A549 (cell line): ENCODE results near the gene PALM3. TPM values are rescaled to one million over a fixed set of nuclear protein-coding genes. Genes with fewer than 3 reads are reported as not detected.

Experiments used
- ATAC-seq, 2 experiments: fragments of 200-7000 bp in 1 of 2; fragments of >200 bp in 1 of 2; cut with Nextera tagmentation in 1 of 2; cut with Tn5 transposase in 1 of 2; 3 replicates each; pipeline versions ENCODE4 v1.8.0 to v1.9.1; 2018 to 2020; ENCODE audit warnings: mild to moderate bottlenecking in 1 of 2, moderate library complexity in 1 of 2
- CTCF ChIA-PET: fragments of 300-600 bp; sonication (Branson Sonifier 250); formaldehyde crosslinking; extraction: SDS; loops from one replicate; lab custom pipeline; 2021; ENCODE audit warnings: antibody characterized with exemption, inconsistent platforms; lab: Yijun Ruan, JAX
- POLR2A ChIA-PET: fragments of 350-600 bp; formaldehyde crosslinking; extraction: SDS; loops from one replicate; lab custom pipeline; 2021; ENCODE audit warnings: antibody characterized with exemption, inconsistent platforms; lab: Yijun Ruan, JAX
- DNase-seq, 2 experiments: peaks; one replicate each; pipeline versions ENCODE4 v3.0.0 to v3.0.0-alpha.2; 2011 to 2016; ENCODE audit warnings: low read depth in 1 of 2, low spot score in 1 of 2
- FAIRE-seq: peaks from 2 replicates; lab custom pipeline; 2011; peaks lifted over from hg19 to GRCh38; lab: Jason Lieb, UNC
- H3K27ac ChIP-seq, 2 experiments: fragments of >200 bp; sonication (Bioruptor Twin); formaldehyde crosslinking; 3 replicates each; pipeline ENCODE4 v1.5.1; 2016 to 2017
- H3K4me1 ChIP-seq: fragments of >200 bp; sonication (Bioruptor Twin); formaldehyde crosslinking; 3 replicates; pipeline ENCODE4 v1.6.1; 2016
- H3K4me2 ChIP-seq: fragments of >200 bp; sonication (Bioruptor Twin); formaldehyde crosslinking; 3 replicates; pipeline ENCODE4 v1.6.1; 2016
- H3K4me3 ChIP-seq: fragments of >200 bp; sonication (Bioruptor Twin); formaldehyde crosslinking; 3 replicates; pipeline ENCODE4 v1.5.1; 2016
- H3K9me3 ChIP-seq: fragments of >200 bp; sonication (Bioruptor Twin); formaldehyde crosslinking; 3 replicates; pipeline ENCODE4 v1.6.1; 2016
- ATOH8 ChIP-seq: fragments of 250-450 bp; sonication (Bioruptor Pico); IDR thresholded peaks from 2 replicates; pipeline ENCODE4 v1.5.0; 2020; ENCODE audit warnings: low read depth, mild to moderate bottlenecking, moderate library complexity
- BCL3 ChIP-seq: fragments of >200 bp; sonication (Bioruptor Twin); formaldehyde crosslinking; IDR thresholded peaks from 3 replicates; pipeline ENCODE4 v1.6.1; 2016
- CBX8 ChIP-seq: fragments of 200-600 bp; sonication (generic); IDR thresholded peaks from 2 replicates; pipeline ENCODE4 v1.6.1; 2016
- CHD2 ChIP-seq: fragments of 150-350 bp; IDR thresholded peaks from 2 replicates; pipeline ENCODE4 v1.6.1; 2014; ENCODE audit warnings: low read length; ENCODE audit not compliant: partially characterized antibody
- CTCF ChIP-seq: fragments of >200 bp; sonication (Bioruptor Twin); formaldehyde crosslinking; IDR thresholded peaks from 3 replicates; pipeline ENCODE4 v1.5.1; 2016
- E2F6 ChIP-seq: IDR thresholded peaks from 2 replicates; pipeline ENCODE4 v1.6.1; 2012; ENCODE audit warnings: low read depth, borderline replicate concordance
- EHF ChIP-seq: fragments of 250-450 bp; sonication (Bioruptor Pico); IDR thresholded peaks from 2 replicates; pipeline ENCODE4 v1.5.0; 2020; ENCODE audit warnings: mild to moderate bottlenecking
- EHMT2 ChIP-seq: fragments of 200-600 bp; sonication (generic); IDR thresholded peaks from 2 replicates; pipeline ENCODE4 v1.6.1; 2016; ENCODE audit warnings: antibody characterized with exemption, low read depth, mild to moderate bottlenecking, moderate library complexity
- ELK1 ChIP-seq: fragments of 150-350 bp; IDR thresholded peaks from 2 replicates; pipeline ENCODE4 v1.6.1; 2014; ENCODE audit warnings: low read depth, mild to moderate bottlenecking, low read length
- ESRRA ChIP-seq: fragments of 150-350 bp; IDR thresholded peaks from 2 replicates; pipeline ENCODE4 v1.6.1; 2014; ENCODE audit warnings: mild to moderate bottlenecking, low read length, borderline replicate concordance
- FOSL2 ChIP-seq, 2 experiments: fragments of 450-650 bp in 1 of 2; fragments of >200 bp in 1 of 2; sonication (Bioruptor Twin) in 1 of 2; formaldehyde crosslinking; IDR thresholded peaks; 2 replicates each; pipeline versions ENCODE4 v1.5.0 to v1.6.1; 2016 to 2020; ENCODE audit warnings: mild to moderate bottlenecking in 1 of 2, moderate library complexity in 1 of 2
- HOXB13 ChIP-seq: fragments of 250-450 bp; sonication (Bioruptor Pico); IDR thresholded peaks from 2 replicates; pipeline ENCODE4 v1.5.0; 2020; ENCODE audit warnings: low read depth, mild to moderate bottlenecking, moderate library complexity
- JUN ChIP-seq, 2 experiments: fragments of >200 bp; sonication (Bioruptor Twin); formaldehyde crosslinking; IDR thresholded peaks; 2 replicates in 1 of 2; 3 replicates in 1 of 2; pipeline ENCODE4 v1.6.1; 2016 to 2017
- JUNB ChIP-seq: fragments of >200 bp; sonication (Bioruptor Twin); formaldehyde crosslinking; IDR thresholded peaks from 2 replicates; pipeline ENCODE4 v1.6.1; 2016
- MAFK ChIP-seq: fragments of 450-650 bp; IDR thresholded peaks from 2 replicates; pipeline ENCODE4 v1.6.1; 2014; ENCODE audit not compliant: partially characterized antibody
- MYC ChIP-seq: IDR thresholded peaks from 2 replicates; pipeline ENCODE4 v1.6.1; 2012; ENCODE audit warnings: mild to moderate bottlenecking, inconsistent platforms, low read length, improper control_type of control experiment, borderline replicate concordance
- NFE2L2 ChIP-seq: fragments of 150-350 bp; conservative IDR thresholded peaks from 2 replicates; pipeline ENCODE4 v1.6.1; 2014; ENCODE audit warnings: low read length
- PBX3 ChIP-seq: IDR thresholded peaks from 2 replicates; pipeline ENCODE4 v1.6.1; 2012
- REST ChIP-seq: fragments of 200-600 bp; sonication (generic); IDR thresholded peaks from 2 replicates; pipeline ENCODE4 v1.6.1; 2016; ENCODE audit warnings: antibody characterized with exemption, mild to moderate bottlenecking, moderate library complexity
- TFCP2L1 ChIP-seq: fragments of 250-450 bp; sonication (Bioruptor Pico); IDR thresholded peaks from 2 replicates; pipeline ENCODE4 v1.5.0; 2021; ENCODE audit warnings: mild to moderate bottlenecking
- USF2 ChIP-seq: fragments of 450-650 bp; IDR thresholded peaks from 2 replicates; pipeline ENCODE4 v1.6.1; 2014; ENCODE audit warnings: antibody characterized with exemption
- ZFP36 ChIP-seq: fragments of 450-650 bp; IDR thresholded peaks from 2 replicates; pipeline ENCODE4 v1.6.1; 2014; ENCODE audit warnings: borderline replicate concordance; ENCODE audit not compliant: partially characterized antibody
- WGBS: methylation state at CpG from one replicate; pipeline ENCODE4 v1.1.6; 2017; ENCODE audit errors: missing lambda C conversion rate; 5-methylcytosine and 5-hydroxymethylcytosine counted together
- polyA plus RNA-seq, 4 experiments: library from polyadenylated mRNA; depleted of rRNA in 3 of 4; stranded (reverse); fragments of >200 nt; fragmentation: RNase III in 1 of 4; extraction: RNeasy Plus Mini Kit Qiagen cat#74134 plus additional on column Dnase treatment in 1 of 4; gene quantifications; 2 replicates in 3 of 4; 3 replicates in 1 of 4; pipeline ENCODE4 v1.2.3, GENCODE V29; 2011 to 2017

Gene PALM3
- polyA plus RNA-seq, 2 of the 4 experiments (the other 2 are of a cell fraction) = 0.96 to 12.1 TPM

GRCh38 chr19:14059093-14059480, 2.8 kb downstream of the PALM3 start:
- Histone ChIP-seq H3K4me1 (peaks cover 20% of the 10 kb centered on the region), H3K4me2 (peak overlapping the region; percentile 95), H3K9me3 (no peaks in the 10 kb centered on the region), H3K27ac (peak overlapping the region in 1 of 2 experiments; percentile 87; a peak in 2 of 6 replicates), H3K4me3 (no peak overlapping the region)
- FAIRE-seq = no peak
- ATAC-seq = peak in 1 of 2 experiments; percentile 61; a peak in 3 of 6 replicates
- CTCF ChIA-PET = interaction anchor here (0.6 to 8.8 kb wide), 35 partner anchors 9 to 428 kb away, joined by 3 to 93 read pairs (median 4); partner anchors contain the start of genes ASF1B, IL27RA, MISP3 and NANOS3
- POLR2A ChIA-PET = interaction anchor here (0.8 kb wide), 1 partner anchor 13 kb away, joined by 3 read pairs; no protein-coding TSS in a partner anchor
- 19% methylated on average over 15 of the region's 15 CpGs for WGBS
- TF ChIP-seq CTCF (peak; percentile 66), MYC (no peak), FOSL2 (IDR thresholded peaks at IDR 0.05) (no peak), FOSL2 (CRISPR knock-in tag; IDR thresholded peaks at IDR 0.05) (no peak), E2F6 (no peak), PBX3 (no peak)
- no peak for DNase-seq

GRCh38 chr19:14058182-14059092, 3.4 kb downstream of the PALM3 start:
- peak overlapping the region; percentile 95 for H3K4me2 ChIP-seq
- no peak for FAIRE-seq
- CTCF ChIA-PET = interaction anchor here (0.6 to 8.8 kb wide), 32 partner anchors 10 to 428 kb away, joined by 3 to 93 read pairs (median 4); partner anchors contain the start of genes ASF1B, IL27RA, MISP3 and NANOS3
- TF ChIP-seq ELK1 = no peak
- no peak for TF ChIP-seq BCL3
- no peak for TF ChIP-seq MAFK
- TF ChIP-seq USF2 = no peak
- TF ChIP-seq JUNB = no peak
- TF ChIP-seq ZFP36 = no peak
- TF ChIP-seq JUN (IDR thresholded peaks at IDR 0.05) = no peak
- TF ChIP-seq NFE2L2 = no peak
- TF ChIP-seq TFCP2L1 (CRISPR knock-in tag) = no peak
- TF ChIP-seq CBX8 = no peak
- no peak for TF ChIP-seq EHMT2
- TF ChIP-seq REST = no peak
- no peak for TF ChIP-seq ESRRA
- no peak for TF ChIP-seq ATOH8 (CRISPR knock-in tag)
- no peak for TF ChIP-seq HOXB13 (CRISPR knock-in tag)
- TF ChIP-seq EHF = no peak
- no peak for TF ChIP-seq CHD2

More at GRCh38 chr19:14058182-14059092, 3.4 kb downstream of the PALM3 start:
- WGBS = 14% methylated on average over 15 of the region's 17 CpGs
- Histone ChIP-seq H3K27ac (peak overlapping the region in 1 of 2 experiments; percentile 87; a peak in 3 of 6 replicates), H3K4me3 (peak overlapping the region; percentile 56), H3K9me3 (no peaks in the 10 kb centered on the region), H3K4me1 (peaks cover 20% of the 10 kb centered on the region)
- ATAC-seq = no peak; a peak in 1 of 6 replicates
- POLR2A ChIA-PET = interaction anchor here (0.8 kb wide), 1 partner anchor 14 kb away, joined by 3 read pairs; no protein-coding TSS in a partner anchor
- no peak for DNase-seq
